ENCODE measurements around the gene CIBAR2.
"Not testable (repeated sequence)": the region's sequence is repeated elsewhere in the genome, so short reads cannot be mapped to it uniquely, and the experiment has no call there.

Gene CIBAR2

GRCh38 chr16:85128079-85128837 lies 16.0 kb upstream of the CIBAR2 start:
- no peak for DNase-seq (ENCODE audit: extremely low read depth in 1 of 2, low read depth in 1 of 2)

GRCh38 chr16:85127379-85127723 lies 15.1 kb upstream of the CIBAR2 start:
- no peak for DNase-seq (ENCODE audit: extremely low read depth in 1 of 2, low read depth in 1 of 2)

GRCh38 chr16:85126705-85127378 lies 14.6 kb upstream of the CIBAR2 start:
- no peak for DNase-seq (ENCODE audit: extremely low read depth in 1 of 2, low read depth in 1 of 2)

DNA sequence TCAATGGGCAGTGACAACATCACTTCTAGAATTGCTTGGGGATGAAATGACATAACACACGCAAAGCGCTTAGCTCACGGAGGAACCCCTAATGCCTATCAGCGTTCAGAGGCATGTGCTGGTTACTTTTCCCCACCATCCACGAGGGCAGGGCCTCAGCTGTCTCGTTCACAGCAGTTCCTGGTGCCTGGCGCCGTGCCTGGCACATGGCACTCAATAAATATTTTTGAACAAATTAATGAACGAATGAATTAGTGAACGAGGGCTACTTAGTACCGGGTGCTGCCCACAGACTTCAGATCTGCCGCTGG lies 14.1 kb upstream of the CIBAR2 start:
- no peak for DNase-seq (ENCODE audit: extremely low read depth in 1 of 2, low read depth in 1 of 2)

- no peak for DNase-seq (ENCODE audit: extremely low read depth in 1 of 2, low read depth in 1 of 2)
Observed at GRCh38 chr16:85125570-85126393, 13.5 kb upstream of the CIBAR2 start.

DNA sequence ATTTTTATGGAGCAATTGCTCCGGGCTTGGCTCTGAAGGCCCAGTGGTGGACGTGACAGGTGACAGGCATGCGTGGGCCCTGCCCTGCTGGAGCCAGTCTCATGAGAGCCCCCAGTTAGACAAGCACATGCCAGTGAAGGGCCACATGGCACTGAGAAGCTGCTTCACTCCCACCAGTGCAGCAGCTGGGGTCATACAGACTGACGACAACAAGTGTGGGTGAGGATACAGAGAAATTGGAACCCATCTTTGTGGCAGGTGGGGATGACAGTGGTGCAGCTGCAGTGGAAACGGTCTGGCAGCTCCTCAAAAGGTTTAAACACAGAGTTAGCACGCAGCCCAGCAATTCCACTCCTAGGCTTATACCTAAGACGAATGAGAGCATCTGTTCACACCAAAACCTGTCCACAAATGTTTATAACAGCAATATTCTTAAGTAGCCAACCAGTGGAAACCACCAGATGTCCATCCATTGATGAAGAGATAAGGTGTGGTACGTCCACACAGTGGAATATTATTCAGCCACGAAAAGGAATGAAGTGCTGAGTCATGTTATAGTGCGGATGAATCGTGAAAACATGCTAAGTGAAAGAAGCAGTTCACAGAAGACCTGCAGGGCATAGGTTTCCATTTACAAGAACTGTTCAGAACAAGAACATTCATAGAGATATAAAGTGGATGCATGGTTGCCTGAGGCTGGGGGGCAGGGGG lies 12.5 kb upstream of the CIBAR2 start:
- no peak for DNase-seq (ENCODE audit: extremely low read depth in 1 of 2, low read depth in 1 of 2)

- no peak for DNase-seq (ENCODE audit: extremely low read depth in 1 of 2, low read depth in 1 of 2)
Observed at GRCh38 chr16:85123891-85124635, 11.8 kb upstream of the CIBAR2 start.

DNA sequence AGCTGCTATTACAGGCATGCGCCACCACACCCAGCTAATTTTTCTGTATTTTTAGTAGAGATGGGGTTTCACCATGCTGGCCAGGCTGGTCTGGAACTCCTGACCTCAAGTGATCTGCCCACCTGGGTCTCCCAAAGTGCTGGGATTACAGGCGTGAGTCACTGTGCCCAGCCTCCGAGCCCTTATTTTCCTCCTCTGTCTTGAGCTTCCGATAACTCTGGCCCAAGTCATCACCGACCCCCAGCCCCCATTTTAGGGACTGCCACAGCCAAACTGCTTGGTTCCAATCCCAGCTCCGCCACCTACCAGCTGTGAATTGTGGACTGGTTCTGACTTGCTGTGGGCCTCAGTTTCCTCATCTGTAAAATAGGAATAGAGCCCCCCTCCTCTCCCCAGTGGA lies 11.2 kb upstream of the CIBAR2 start:
- DNase-seq (ENCODE audit: extremely low read depth in 1 of 2, low read depth in 1 of 2): not testable (repeated sequence)

- no peak for DNase-seq (ENCODE audit: extremely low read depth in 1 of 2, low read depth in 1 of 2)
Observed at GRCh38 chr16:85120006-85120340, 7.7 kb upstream of the CIBAR2 start.

GRCh38 chr16:85117418-85117817 lies 5.1 kb upstream of the CIBAR2 start:
- no peak for DNase-seq (ENCODE audit: extremely low read depth in 1 of 2, low read depth in 1 of 2)

DNA sequence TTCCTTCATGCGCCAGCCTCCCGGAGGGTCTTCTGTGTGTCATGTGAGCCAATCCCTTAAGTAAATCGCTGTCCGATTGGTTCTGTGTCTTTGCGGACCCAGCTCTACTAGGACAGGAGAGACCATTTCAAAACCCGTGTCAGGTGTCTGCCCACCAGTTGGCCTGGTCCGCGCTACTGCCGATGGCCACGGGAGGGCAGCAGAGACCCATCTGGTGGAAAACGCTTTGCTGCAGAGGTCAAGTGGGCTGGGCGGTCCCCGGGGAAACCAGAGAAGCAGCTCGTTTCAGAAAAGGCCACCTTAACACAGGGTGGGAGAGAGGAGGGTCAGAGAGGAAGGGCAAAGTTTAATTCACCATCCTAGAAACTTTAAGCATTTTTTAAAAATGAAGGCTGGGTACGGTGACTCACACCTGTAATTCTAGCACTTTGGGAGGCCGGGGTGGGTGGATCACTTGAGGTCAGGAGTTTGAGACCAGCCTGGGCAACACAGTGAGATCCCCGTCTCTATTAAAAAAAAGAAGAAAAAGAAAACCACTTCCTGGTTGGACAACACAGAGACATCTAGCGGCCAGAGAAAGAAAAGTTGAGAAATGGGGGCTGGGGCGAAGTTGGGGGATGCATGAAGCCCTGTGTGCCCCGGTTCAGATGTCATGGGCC lies 2.8 kb upstream of the CIBAR2 start:
- DNase-seq (ENCODE audit: extremely low read depth in 1 of 2, low read depth in 1 of 2): peak; percentile 43 to 68

DNA sequence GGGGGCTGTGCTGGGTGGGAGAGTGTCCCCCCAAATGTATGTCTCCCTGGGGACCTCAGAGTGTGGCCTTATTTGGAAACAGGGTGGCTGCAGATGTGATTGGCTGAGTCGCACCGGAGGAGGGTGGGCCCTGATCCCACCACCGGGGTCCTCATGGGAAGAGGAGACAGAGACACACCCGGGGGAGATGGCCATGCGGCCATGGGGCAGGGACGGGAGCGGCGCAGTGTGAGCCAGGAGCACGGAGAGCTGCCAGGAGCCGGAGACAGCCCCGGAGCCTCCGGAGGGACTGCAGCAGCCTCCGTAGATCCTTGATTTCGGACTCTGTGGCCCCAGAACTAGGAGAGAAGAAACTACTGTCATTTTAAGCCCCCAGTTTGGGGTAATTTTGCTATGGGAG lies 1.6 kb upstream of the CIBAR2 start:
- DNase-seq (ENCODE audit: extremely low read depth in 1 of 2, low read depth in 1 of 2): no peak

- DNase-seq (ENCODE audit: extremely low read depth in 1 of 2, low read depth in 1 of 2): no peak
Observed at GRCh38 chr16:85113168-85113733, 979 bp upstream of the CIBAR2 start.

DNA sequence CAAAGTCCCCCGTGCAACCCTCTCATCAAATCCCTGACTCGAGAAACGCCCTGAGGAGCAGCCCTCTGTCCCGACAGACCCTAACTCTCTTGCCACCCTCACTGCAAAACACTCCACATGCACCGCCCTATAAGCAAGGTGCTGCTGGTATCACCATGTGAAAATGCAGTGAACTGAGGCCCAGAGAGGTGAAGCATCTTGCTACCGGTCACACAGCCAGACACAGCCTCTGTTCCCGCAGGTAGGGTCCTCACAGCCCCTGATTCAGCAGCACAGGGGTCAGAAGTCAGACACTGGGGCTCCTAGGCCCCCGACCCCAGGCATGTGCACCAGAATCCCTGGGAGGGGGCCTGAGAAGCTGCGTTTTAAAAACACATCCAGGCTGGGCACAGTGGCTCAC lies 1.1 kb downstream of the CIBAR2 start:
- DNase-seq (ENCODE audit: extremely low read depth in 1 of 2, low read depth in 1 of 2): no peak

DNA sequence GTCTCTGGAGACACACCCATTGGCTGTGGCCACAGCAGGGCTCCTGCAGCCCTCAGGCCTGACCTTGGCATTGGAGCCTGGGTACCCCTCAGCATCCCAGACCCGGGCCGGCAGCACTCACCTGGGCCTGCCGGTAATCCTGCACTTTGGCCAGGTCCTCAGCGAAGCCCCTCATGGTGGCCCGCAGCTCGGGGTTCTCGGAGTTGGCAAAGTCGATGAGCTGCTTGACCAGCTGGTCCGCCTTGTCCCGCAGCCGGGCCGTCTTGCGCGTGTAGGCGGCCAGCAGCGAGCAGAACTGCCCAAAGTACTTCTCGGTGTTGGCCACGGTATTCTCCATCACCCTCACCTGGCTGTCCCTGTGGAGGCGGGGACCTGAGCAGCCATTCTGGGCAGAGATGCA lies 2.2 kb downstream of the CIBAR2 start:
- no peak for DNase-seq (ENCODE audit: extremely low read depth in 1 of 2, low read depth in 1 of 2)

DNA sequence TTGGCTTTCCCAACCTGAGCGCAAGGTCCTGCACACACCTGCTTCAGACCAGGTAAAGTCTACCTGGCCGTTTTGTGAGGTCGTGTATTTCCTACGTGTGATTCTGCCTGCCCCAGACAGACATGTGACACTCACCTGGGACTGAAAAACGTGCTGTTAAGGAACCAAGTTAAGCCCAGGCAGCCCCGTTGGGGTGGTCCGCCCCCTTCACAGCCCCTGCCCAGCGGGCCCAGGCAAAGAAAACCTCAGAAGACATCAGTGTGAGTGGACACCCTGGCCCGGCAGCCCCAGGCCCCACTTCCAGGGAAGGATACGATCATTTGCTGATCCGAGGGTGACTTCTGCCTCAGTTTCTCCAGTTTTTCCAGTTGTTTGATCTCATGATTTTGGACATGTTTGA lies 4.7 kb downstream of the CIBAR2 start:
- DNase-seq (ENCODE audit: extremely low read depth in 1 of 2, low read depth in 1 of 2): no peak

DNA sequence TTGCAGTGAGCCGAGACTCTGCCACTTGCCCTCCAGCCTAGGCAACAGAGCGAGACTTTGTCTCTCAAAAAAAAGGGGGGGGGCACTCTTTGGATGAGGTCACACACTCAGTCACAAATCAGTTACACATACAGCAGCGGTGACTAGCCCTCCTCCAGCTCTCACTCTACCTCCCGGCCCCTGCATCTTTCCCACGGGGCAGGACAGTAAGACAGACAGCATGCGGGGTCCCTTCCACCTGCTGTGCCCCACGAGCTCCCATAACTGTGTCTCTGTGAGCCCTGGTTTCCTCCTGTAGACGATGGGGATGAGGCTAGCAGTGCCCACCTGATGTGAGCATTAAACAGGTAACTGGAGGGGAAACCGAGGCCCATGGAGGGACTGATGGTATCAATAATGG lies 5.2 kb downstream of the CIBAR2 start:
- no peak for DNase-seq (ENCODE audit: extremely low read depth in 1 of 2, low read depth in 1 of 2)

GRCh38 chr16:85105475-85105874 lies 6.8 kb downstream of the CIBAR2 start:
- no peak for DNase-seq (ENCODE audit: extremely low read depth in 1 of 2, low read depth in 1 of 2)

DNA sequence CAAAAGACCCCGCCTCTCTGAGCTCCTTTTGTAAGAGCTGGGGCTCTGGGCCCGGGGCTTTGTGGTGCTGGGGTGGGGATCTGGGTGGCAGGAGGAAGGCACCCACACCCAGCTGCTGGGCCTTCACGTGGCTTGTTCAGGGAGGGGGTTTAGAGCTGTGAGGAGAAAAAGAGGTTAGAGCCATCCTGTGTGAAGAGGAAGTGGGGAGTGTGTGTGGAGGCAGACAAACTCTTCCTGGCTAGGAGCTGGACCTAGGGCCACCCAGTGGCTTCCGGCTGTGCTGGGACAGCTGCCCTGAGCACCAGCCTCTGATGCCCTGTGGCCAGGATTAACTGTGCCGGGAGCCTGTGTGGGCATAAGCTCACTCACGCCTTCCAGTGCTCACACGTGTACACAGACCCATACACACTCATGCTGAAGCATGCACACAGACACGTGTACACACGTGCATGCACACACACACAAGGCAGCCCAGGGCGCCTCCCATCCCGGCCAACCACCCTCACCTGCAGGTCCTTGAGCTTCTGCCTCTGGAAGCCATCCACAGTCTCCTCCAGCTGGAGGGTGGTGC lies 7.4 kb downstream of the CIBAR2 start:
- DNase-seq (ENCODE audit: extremely low read depth in 1 of 2, low read depth in 1 of 2): peak in 1 of 2 donors; percentile 6

GRCh38 chr16:85104147-85104546 lies 8.1 kb downstream of the CIBAR2 start:
- no peak for DNase-seq (ENCODE audit: extremely low read depth in 1 of 2, low read depth in 1 of 2)
